ENCODE measurements around the gene RNF217.

DNA sequence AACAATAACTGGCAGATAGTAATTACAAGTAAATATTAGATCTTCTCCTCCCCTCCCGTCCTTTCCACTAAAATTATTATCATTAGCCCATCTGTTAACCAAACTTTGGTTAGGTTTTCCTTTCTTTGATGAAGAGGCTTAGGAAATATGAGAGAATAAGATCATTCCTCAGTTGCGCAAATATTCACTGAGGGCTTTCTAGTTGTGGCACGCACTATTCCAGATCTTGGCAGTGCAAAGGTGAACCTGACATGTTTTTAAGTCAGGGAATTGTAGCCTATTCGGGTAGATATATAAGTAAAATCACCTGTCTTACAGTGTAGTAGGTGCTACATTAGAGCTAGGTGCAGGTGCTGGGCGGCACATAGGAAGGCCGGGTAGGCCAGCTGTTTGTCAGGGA is 31.1 kb downstream of the RNF217 start:
- TF ChIP-seq, protein P1, sequence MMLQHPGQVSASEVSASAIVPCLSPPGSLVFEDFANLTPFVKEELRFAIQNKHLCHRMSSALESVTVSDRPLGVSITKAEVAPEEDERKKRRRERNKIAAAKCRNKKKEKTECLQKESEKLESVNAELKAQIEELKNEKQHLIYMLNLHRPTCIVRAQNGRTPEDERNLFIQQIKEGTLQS (IDR thresholded peaks at IDR 0.05; ENCODE audit: insufficient read depth, low read depth, low read length): no peak
- no peak for TF ChIP-seq CEBPB (IDR thresholded peaks at IDR 0.05; ENCODE audit: low read depth, low read length)
- TF ChIP-seq, protein P2, sequence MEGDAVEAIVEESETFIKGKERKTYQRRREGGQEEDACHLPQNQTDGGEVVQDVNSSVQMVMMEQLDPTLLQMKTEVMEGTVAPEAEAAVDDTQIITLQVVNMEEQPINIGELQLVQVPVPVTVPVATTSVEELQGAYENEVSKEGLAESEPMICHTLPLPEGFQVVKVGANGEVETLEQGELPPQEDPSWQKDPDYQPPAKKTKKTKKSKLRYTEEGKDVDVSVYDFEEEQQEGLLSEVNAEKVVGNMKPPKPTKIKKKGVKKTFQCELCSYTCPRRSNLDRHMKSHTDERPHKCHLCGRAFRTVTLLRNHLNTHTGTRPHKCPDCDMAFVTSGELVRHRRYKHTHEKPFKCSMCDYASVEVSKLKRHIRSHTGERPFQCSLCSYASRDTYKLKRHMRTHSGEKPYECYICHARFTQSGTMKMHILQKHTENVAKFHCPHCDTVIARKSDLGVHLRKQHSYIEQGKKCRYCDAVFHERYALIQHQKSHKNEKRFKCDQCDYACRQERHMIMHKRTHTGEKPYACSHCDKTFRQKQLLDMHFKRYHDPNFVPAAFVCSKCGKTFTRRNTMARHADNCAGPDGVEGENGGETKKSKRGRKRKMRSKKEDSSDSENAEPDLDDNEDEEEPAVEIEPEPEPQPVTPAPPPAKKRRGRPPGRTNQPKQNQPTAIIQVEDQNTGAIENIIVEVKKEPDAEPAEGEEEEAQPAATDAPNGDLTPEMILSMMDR (IDR thresholded peaks at IDR 0.05; ENCODE audit: control extremely low read depth in 1 of 3, insufficient read depth in 1 of 3, low read depth in 1 of 3, low read length in 3 of 3): no peak
- TF ChIP-seq POLR2AphosphoS5 (IDR thresholded peaks at IDR 0.05; ENCODE audit: low read depth, low read length): no peak
- TF ChIP-seq RFX5 (IDR thresholded peaks at IDR 0.05; ENCODE audit: borderline replicate concordance, low read depth, low read length): no peak
- no peak for TF ChIP-seq KDM4A (IDR thresholded peaks at IDR 0.05; ENCODE audit: low read depth, low read length, severe bottlenecking)
- no peak for TF ChIP-seq POLR2A (IDR thresholded peaks at IDR 0.05; ENCODE audit: control extremely low read depth in 1 of 2, low read depth in 2 of 2, low read length in 2 of 2)
- TF ChIP-seq SP2 (IDR thresholded peaks at IDR 0.05; ENCODE audit: low read length): no peak
- no peak for TF ChIP-seq ZNF274 (IDR thresholded peaks at IDR 0.05; ENCODE audit: borderline replicate concordance, extremely low read depth, low read length)
- no peak for TF ChIP-seq HDAC6 (IDR thresholded peaks at IDR 0.05; ENCODE audit: low read depth, low read length)
- no peak for TF ChIP-seq FOSL1 (IDR thresholded peaks at IDR 0.05; ENCODE audit: insufficient read depth, low read depth, low read length)
- no peak for TF ChIP-seq EZH2 (IDR thresholded peaks at IDR 0.05; ENCODE audit: low read depth, low read length, severe bottlenecking)
- TF ChIP-seq, protein P3, sequence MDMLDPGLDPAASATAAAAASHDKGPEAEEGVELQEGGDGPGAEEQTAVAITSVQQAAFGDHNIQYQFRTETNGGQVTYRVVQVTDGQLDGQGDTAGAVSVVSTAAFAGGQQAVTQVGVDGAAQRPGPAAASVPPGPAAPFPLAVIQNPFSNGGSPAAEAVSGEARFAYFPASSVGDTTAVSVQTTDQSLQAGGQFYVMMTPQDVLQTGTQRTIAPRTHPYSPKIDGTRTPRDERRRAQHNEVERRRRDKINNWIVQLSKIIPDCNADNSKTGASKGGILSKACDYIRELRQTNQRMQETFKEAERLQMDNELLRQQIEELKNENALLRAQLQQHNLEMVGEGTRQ (IDR thresholded peaks at IDR 0.05; ENCODE audit: low read length): no peak
- TF ChIP-seq KDM1A (IDR thresholded peaks at IDR 0.05; ENCODE audit: borderline replicate concordance, low read length): no peak

All from H1 (cell line).